ENCODE results near the gene ZNF280D. TPM values are rescaled to one million over a fixed set of nuclear protein-coding genes. Genes with fewer than 3 reads are reported as not detected.

Gene ZNF280D
- total and polyA plus RNA-seq, 2 of the 13 experiments (the other 11 are each of a cell fraction or from before 2014, with no cell fraction given): 7.1 to 11.9 TPM

GRCh38 chr15:56767315-56767714 lies 34.0 kb upstream of the ZNF280D start (continued):
- TF ChIP-seq, protein P1, sequence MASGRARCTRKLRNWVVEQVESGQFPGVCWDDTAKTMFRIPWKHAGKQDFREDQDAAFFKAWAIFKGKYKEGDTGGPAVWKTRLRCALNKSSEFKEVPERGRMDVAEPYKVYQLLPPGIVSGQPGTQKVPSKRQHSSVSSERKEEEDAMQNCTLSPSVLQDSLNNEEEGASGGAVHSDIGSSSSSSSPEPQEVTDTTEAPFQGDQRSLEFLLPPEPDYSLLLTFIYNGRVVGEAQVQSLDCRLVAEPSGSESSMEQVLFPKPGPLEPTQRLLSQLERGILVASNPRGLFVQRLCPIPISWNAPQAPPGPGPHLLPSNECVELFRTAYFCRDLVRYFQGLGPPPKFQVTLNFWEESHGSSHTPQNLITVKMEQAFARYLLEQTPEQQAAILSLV (CRISPR knock-in tag; IDR thresholded peaks at IDR 0.05; ENCODE audit: borderline replicate concordance): no peak
- TF ChIP-seq ZNF441 (CRISPR knock-in tag; IDR thresholded peaks at IDR 0.05; ENCODE audit: borderline replicate concordance): no peak
- no peak for TF ChIP-seq ZNF20 (CRISPR knock-in tag; IDR thresholded peaks at IDR 0.05)
- TF ChIP-seq ZNF652 (CRISPR knock-in tag; IDR thresholded peaks at IDR 0.05; ENCODE audit: borderline replicate concordance, low read depth): no peak
- TF ChIP-seq PHF20 (CRISPR knock-in tag; IDR thresholded peaks at IDR 0.05): no peak
- TF ChIP-seq, protein P2, sequence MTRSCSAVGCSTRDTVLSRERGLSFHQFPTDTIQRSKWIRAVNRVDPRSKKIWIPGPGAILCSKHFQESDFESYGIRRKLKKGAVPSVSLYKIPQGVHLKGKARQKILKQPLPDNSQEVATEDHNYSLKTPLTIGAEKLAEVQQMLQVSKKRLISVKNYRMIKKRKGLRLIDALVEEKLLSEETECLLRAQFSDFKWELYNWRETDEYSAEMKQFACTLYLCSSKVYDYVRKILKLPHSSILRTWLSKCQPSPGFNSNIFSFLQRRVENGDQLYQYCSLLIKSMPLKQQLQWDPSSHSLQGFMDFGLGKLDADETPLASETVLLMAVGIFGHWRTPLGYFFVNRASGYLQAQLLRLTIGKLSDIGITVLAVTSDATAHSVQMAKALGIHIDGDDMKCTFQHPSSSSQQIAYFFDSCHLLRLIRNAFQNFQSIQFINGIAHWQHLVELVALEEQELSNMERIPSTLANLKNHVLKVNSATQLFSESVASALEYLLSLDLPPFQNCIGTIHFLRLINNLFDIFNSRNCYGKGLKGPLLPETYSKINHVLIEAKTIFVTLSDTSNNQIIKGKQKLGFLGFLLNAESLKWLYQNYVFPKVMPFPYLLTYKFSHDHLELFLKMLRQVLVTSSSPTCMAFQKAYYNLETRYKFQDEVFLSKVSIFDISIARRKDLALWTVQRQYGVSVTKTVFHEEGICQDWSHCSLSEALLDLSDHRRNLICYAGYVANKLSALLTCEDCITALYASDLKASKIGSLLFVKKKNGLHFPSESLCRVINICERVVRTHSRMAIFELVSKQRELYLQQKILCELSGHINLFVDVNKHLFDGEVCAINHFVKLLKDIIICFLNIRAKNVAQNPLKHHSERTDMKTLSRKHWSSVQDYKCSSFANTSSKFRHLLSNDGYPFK (CRISPR knock-in tag; IDR thresholded peaks at IDR 0.05; ENCODE audit: borderline replicate concordance): no peak
- TF ChIP-seq, protein P3, sequence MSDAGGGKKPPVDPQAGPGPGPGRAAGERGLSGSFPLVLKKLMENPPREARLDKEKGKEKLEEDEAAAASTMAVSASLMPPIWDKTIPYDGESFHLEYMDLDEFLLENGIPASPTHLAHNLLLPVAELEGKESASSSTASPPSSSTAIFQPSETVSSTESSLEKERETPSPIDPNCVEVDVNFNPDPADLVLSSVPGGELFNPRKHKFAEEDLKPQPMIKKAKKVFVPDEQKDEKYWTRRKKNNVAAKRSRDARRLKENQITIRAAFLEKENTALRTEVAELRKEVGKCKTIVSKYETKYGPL (CRISPR knock-in tag; IDR thresholded peaks at IDR 0.05): no peak
- TF ChIP-seq MYC (CRISPR knock-in tag; IDR thresholded peaks at IDR 0.05; ENCODE audit: borderline replicate concordance): no peak
- no peak for TF ChIP-seq SALL2 (CRISPR knock-in tag; IDR thresholded peaks at IDR 0.05)

- no TSS peak for BruUV-seq (replicated peaks)
- H3K4me1 ChIP-seq (ENCODE audit: insufficient read depth, low read length): 0 out of 2 replicates have a peak, but pooled peaks cover 3% of the 10 kb centered on the region
- H2AFZ ChIP-seq (ENCODE audit: low read length): no peak overlapping the region
- ChIA-PET POLR2A (no interaction called here), CTCF (ENCODE audit: low intra/inter-chr PET ratio, low total read pairs) (no interaction called here)
- no peak overlapping the region for H3K9ac ChIP-seq (ENCODE audit: insufficient read depth, low read depth, low read length)
- H3K79me2 ChIP-seq (ENCODE audit: insufficient read depth, low read length): no peaks in the 10 kb centered on the region
- no peaks in the 10 kb centered on the region for H4K20me1 ChIP-seq (ENCODE audit: insufficient read depth, low read length)
- DNase-seq (ENCODE audit: low spot score) (no peak), ATAC-seq (no peak), FAIRE-seq (no peak)
- intact Hi-C loops (cut with micrococcal nuclease; ENCODE audit: unreplicated experiment) (no loop called here), in situ Hi-C loops (cut with HindIII; ENCODE audit: extremely low pct_ligation_motif_present, low pct_unique_long_range_greater_than_20kb) (no loop called here)
- no peaks in the 10 kb centered on the region for H3K9me3 ChIP-seq (ENCODE audit: low read length)
- no peaks in the 10 kb centered on the region for H3K27me3 ChIP-seq (ENCODE audit: control insufficient read depth in 1 of 2, insufficient read depth in 2 of 2, low read length in 2 of 2)
- H3K27ac ChIP-seq (ENCODE audit: extremely low read length, insufficient read depth, low read length): no peak overlapping the region
- H3K4me2 ChIP-seq (ENCODE audit: low read depth, low read length): no peak overlapping the region
- no peaks in the 10 kb centered on the region for H3K36me3 ChIP-seq (replicated peaks in 1 of 2; ENCODE audit: control insufficient read depth in 1 of 2, insufficient read depth in 2 of 2, low read length in 2 of 2)
- H3K4me3 ChIP-seq (replicated peaks in 1 of 3; ENCODE audit: insufficient read depth in 1 of 3, low read depth in 2 of 3, low read length in 3 of 3): no peak overlapping the region
- TF ChIP-seq ZNF460 (CRISPR knock-in tag; IDR thresholded peaks at IDR 0.05; ENCODE audit: borderline replicate concordance) (no peak), ATAD3A (CRISPR knock-in tag; IDR thresholded peaks at IDR 0.05) (no peak), ATF3 (CRISPR knock-in tag; IDR thresholded peaks at IDR 0.05) (no peak), ZNF160 (CRISPR knock-in tag; IDR thresholded peaks at IDR 0.05) (no peak), SIN3B (IDR thresholded peaks at IDR 0.05; ENCODE audit: low read length) (no peak), ARNT (IDR thresholded peaks at IDR 0.05) (no peak)
- TF ChIP-seq, protein P4, sequence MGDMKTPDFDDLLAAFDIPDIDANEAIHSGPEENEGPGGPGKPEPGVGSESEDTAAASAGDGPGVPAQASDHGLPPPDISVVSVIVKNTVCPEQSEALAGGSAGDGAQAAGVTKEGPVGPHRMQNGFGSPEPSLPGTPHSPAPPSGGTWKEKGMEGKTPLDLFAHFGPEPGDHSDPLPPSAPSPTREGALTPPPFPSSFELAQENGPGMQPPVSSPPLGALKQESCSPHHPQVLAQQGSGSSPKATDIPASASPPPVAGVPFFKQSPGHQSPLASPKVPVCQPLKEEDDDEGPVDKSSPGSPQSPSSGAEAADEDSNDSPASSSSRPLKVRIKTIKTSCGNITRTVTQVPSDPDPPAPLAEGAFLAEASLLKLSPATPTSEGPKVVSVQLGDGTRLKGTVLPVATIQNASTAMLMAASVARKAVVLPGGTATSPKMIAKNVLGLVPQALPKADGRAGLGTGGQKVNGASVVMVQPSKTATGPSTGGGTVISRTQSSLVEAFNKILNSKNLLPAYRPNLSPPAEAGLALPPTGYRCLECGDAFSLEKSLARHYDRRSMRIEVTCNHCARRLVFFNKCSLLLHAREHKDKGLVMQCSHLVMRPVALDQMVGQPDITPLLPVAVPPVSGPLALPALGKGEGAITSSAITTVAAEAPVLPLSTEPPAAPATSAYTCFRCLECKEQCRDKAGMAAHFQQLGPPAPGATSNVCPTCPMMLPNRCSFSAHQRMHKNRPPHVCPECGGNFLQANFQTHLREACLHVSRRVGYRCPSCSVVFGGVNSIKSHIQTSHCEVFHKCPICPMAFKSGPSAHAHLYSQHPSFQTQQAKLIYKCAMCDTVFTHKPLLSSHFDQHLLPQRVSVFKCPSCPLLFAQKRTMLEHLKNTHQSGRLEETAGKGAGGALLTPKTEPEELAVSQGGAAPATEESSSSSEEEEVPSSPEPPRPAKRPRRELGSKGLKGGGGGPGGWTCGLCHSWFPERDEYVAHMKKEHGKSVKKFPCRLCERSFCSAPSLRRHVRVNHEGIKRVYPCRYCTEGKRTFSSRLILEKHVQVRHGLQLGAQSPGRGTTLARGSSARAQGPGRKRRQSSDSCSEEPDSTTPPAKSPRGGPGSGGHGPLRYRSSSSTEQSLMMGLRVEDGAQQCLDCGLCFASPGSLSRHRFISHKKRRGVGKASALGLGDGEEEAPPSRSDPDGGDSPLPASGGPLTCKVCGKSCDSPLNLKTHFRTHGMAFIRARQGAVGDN (CRISPR knock-in tag; IDR thresholded peaks at IDR 0.05): no peak
These were observed 31.9 kb upstream of the ZNF280D start for GRCh38 chr15:56765251-56765650.
